ENCODE measurements around the gene PROP1.

Gene PROP1

GRCh38 chr5:177984584-177985206 is 11.3 kb downstream of the PROP1 start:
- TF ChIP-seq EZH2phosphoT487 (conservative IDR thresholded peaks at IDR 0.05; ENCODE audit: low read length) (no peak), CTCF (IDR thresholded peaks at IDR 0.05; ENCODE audit: insufficient read depth, low read length, poor library complexity, severe bottlenecking) (no peak)
- no peak overlapping the region for H3K27ac ChIP-seq (ENCODE audit: low read depth, low read length)
- H3K4me2 ChIP-seq (ENCODE audit: low read depth, low read length, poor library complexity, severe bottlenecking): no peak overlapping the region
- no peaks in the 10 kb centered on the region for H3K79me2 ChIP-seq (ENCODE audit: insufficient read depth, low read length)
- H2AFZ ChIP-seq (ENCODE audit: low read depth, low read length, severe bottlenecking): no peak overlapping the region
- H3K9me3 ChIP-seq (ENCODE audit: insufficient read depth, low read length): no peaks in the 10 kb centered on the region
- no peaks in the 10 kb centered on the region for H3K9me2 ChIP-seq (replicated peaks; ENCODE audit: insufficient read depth, low read length)
- H3K36me3 ChIP-seq (ENCODE audit: low read length): no peaks in the 10 kb centered on the region
- H3K9ac ChIP-seq (ENCODE audit: low read length): no peak overlapping the region
- H4K20me1 ChIP-seq (ENCODE audit: low read depth, low read length): no peaks in the 10 kb centered on the region
- H3K27me3 ChIP-seq (ENCODE audit: low read length): no peaks in the 10 kb centered on the region
- no peaks in the 10 kb centered on the region for H3F3A ChIP-seq (ENCODE audit: insufficient read depth)
- H3K4me3 ChIP-seq (ENCODE audit: insufficient read depth, low read length, poor library complexity, severe bottlenecking): no peak overlapping the region

DNA sequence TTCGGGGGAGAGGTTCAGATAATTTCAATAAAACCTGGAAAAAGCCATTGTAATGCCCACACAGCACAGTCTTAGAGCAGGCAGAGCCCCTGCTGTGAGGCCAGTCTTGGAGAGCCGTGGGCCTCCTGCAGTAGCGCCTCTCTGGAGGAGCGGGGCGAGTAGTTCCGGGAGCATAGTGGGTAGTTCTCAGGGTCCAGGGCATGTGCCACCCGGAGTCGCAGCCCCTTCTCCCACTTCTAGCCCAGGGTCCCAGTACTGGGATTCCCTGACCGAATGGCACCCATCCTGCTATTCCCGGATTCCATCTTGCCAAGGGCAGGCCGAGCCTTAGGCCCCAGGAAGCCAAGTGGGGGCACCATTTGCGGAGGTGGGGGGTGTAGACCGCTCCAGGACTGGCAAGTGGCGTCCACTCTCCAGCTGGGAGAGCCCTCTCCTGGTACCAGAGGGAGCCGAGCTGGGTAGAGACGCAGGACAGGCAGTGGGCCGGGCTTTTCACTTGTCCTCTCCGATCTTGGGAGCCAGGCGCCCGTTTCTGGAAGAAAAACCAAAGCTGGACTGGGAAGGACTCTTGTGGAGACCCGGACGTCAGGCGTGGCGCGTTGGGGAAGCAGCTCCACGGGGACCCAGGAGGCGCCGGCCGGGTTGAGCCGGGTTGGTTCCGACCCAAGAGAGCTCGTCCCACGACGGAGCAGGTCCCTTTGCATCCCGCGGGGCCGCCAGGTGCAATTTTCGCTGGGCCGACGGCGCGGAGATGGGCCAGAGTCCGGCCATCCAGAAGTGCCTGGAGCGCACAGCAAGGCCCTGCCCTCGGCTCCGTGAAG is 12.1 kb downstream of the PROP1 start:
- no peaks in the 10 kb centered on the region for H3F3A ChIP-seq (ENCODE audit: insufficient read depth)
- no peaks in the 10 kb centered on the region for H3K27me3 ChIP-seq (ENCODE audit: low read length)
- H3K9me2 ChIP-seq (replicated peaks; ENCODE audit: insufficient read depth, low read length): no peaks in the 10 kb centered on the region
- no peak overlapping the region for H3K4me2 ChIP-seq (ENCODE audit: low read depth, low read length, poor library complexity, severe bottlenecking)
- no peak overlapping the region for H3K9ac ChIP-seq (ENCODE audit: low read length)
- TF ChIP-seq EZH2phosphoT487 (conservative IDR thresholded peaks at IDR 0.05; ENCODE audit: low read length) (no peak), CTCF (IDR thresholded peaks at IDR 0.05; ENCODE audit: insufficient read depth, low read length, poor library complexity, severe bottlenecking) (no peak)
- H2AFZ ChIP-seq (ENCODE audit: low read depth, low read length, severe bottlenecking): no peak overlapping the region
- H3K9me3 ChIP-seq (ENCODE audit: insufficient read depth, low read length): no peaks in the 10 kb centered on the region
- no peaks in the 10 kb centered on the region for H3K79me2 ChIP-seq (ENCODE audit: insufficient read depth, low read length)
- no peak overlapping the region for H3K27ac ChIP-seq (ENCODE audit: low read depth, low read length)
- H3K4me3 ChIP-seq (ENCODE audit: insufficient read depth, low read length, poor library complexity, severe bottlenecking): no peak overlapping the region
- H4K20me1 ChIP-seq (ENCODE audit: low read depth, low read length): no peaks in the 10 kb centered on the region
- no peaks in the 10 kb centered on the region for H3K36me3 ChIP-seq (ENCODE audit: low read length)

DNA sequence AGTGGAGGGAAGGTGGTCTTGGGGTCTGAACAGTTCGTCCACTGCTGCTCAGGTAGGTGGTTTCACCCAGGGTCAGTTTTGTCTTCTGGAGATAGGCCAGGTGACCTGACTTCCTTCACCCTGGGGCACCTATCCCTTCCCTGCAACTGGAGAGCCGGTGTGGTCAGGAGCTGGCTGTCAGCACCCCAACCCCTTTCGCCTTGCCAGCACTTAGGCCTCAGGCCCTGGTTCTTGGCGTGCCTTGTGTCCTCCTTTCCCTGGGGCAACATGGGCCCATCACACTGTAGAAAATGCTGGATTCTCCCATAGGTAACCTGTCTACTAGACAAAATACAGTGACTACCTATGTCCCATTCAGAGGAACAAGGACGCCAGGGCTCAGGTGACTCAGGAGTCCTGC is 13.1 kb downstream of the PROP1 start:
- no peak overlapping the region for H3K27ac ChIP-seq (ENCODE audit: low read depth, low read length)
- H3K79me2 ChIP-seq (ENCODE audit: insufficient read depth, low read length): no peaks in the 10 kb centered on the region
- H3K4me2 ChIP-seq (ENCODE audit: low read depth, low read length, poor library complexity, severe bottlenecking): no peak overlapping the region
- H3K9me3 ChIP-seq (ENCODE audit: insufficient read depth, low read length): no peaks in the 10 kb centered on the region
- no peaks in the 10 kb centered on the region for H3F3A ChIP-seq (ENCODE audit: insufficient read depth)
- TF ChIP-seq CTCF (IDR thresholded peaks at IDR 0.05; ENCODE audit: insufficient read depth, low read length, poor library complexity, severe bottlenecking) (no peak), EZH2phosphoT487 (conservative IDR thresholded peaks at IDR 0.05; ENCODE audit: low read length) (no peak)
- H3K36me3 ChIP-seq (ENCODE audit: low read length): no peaks in the 10 kb centered on the region
- H4K20me1 ChIP-seq (ENCODE audit: low read depth, low read length): no peaks in the 10 kb centered on the region
- no peaks in the 10 kb centered on the region for H3K27me3 ChIP-seq (ENCODE audit: low read length)
- H3K4me3 ChIP-seq (ENCODE audit: insufficient read depth, low read length, poor library complexity, severe bottlenecking): no peak overlapping the region
- H3K9me2 ChIP-seq (replicated peaks; ENCODE audit: insufficient read depth, low read length): no peaks in the 10 kb centered on the region
- H3K9ac ChIP-seq (ENCODE audit: low read length): no peak overlapping the region
- H2AFZ ChIP-seq (ENCODE audit: low read depth, low read length, severe bottlenecking): no peak overlapping the region

Data from SU-DHL-6 (cell line).